Caco-2 (cell line): ENCODE measurements around the gene NTRK1. TPM values are rescaled to one million over a fixed set of nuclear protein-coding genes. Genes with fewer than 3 reads are reported as not detected.

Experiments used
- BruUV-seq: library from RNA; stranded (reverse); fragments of 400-500 nt; replicated peaks from 2 replicates; lab custom pipeline; 2021; lab: Mats Ljungman, UMichigan
- CTCF ChIA-PET: fragments of 300-600 bp; sonication (Branson Sonifier 250); formaldehyde crosslinking; loops from one replicate; lab custom pipeline; 2022; ENCODE audit warnings: antibody characterized with exemption; lab: Charles Lee
- POLR2A ChIA-PET: fragments of 300-600 bp; sonication (Branson Sonifier 250); formaldehyde crosslinking; loops from one replicate; lab custom pipeline; 2022; ENCODE audit warnings: antibody characterized with exemption; lab: Charles Lee
- DNase-seq, 2 experiments: peaks; one replicate each; pipeline versions ENCODE4 v3.0.0 to v3.0.0-alpha.2; 2020 to 2022
- H3K27me3 ChIP-seq: replicated peaks from 2 replicates; pipeline ENCODE4 v1.6.0; 2011; ENCODE audit warnings: low read length; ENCODE audit not compliant: control insufficient read depth, insufficient read depth
- H3K36me3 ChIP-seq: 2 replicates; pipeline ENCODE4 v1.5.1; 2011; ENCODE audit warnings: low read length; ENCODE audit not compliant: control insufficient read depth, insufficient read depth
- H3K4me1 ChIP-seq: fragments of 250-450 bp; sonication (Bioruptor Pico); 2 replicates; pipeline ENCODE4 v1.5.1; 2020; ENCODE audit warnings: mild to moderate bottlenecking
- H3K4me3 ChIP-seq: 2 replicates; pipeline ENCODE4 v1.5.1; 2011; ENCODE audit warnings: low read depth, mild to moderate bottlenecking, control low read depth, low read length
- H3K9me3 ChIP-seq: fragments of 250-450 bp; sonication (Bioruptor Pico); 2 replicates; pipeline ENCODE4 v1.5.1; 2020; ENCODE audit warnings: mild to moderate bottlenecking, moderate library complexity
- H3K27ac Mint-ChIP-seq: one replicate; pipeline ENCODE4 v1.8.0; 2022; ENCODE audit warnings: mixed read lengths; ENCODE audit not compliant: unreplicated experiment
- H3K27me3 Mint-ChIP-seq: one replicate; pipeline ENCODE4 v1.8.0; 2022; ENCODE audit warnings: mixed read lengths; ENCODE audit not compliant: insufficient read depth, unreplicated experiment
- H3K36me3 Mint-ChIP-seq: one replicate; pipeline ENCODE4 v1.8.0; 2022; ENCODE audit warnings: mild to moderate bottlenecking, mixed read lengths; ENCODE audit not compliant: insufficient read depth, unreplicated experiment
- H3K4me1 Mint-ChIP-seq: one replicate; pipeline ENCODE4 v1.8.0; 2022; ENCODE audit warnings: low read depth, mixed read lengths; ENCODE audit not compliant: unreplicated experiment
- H3K4me3 Mint-ChIP-seq: one replicate; pipeline ENCODE4 v1.8.0; 2022; ENCODE audit warnings: mild to moderate bottlenecking, moderate library complexity, mixed read lengths; ENCODE audit not compliant: unreplicated experiment
- H3K9me3 Mint-ChIP-seq: one replicate; pipeline ENCODE4 v1.8.0; 2022; ENCODE audit warnings: mixed read lengths; ENCODE audit not compliant: unreplicated experiment
- intact Hi-C: fragments of 100-400 bp; cut with micrococcal nuclease; formaldehyde crosslinking; loops from one replicate; pipeline ENCODE4 v1.10.0; 2022; ENCODE audit not compliant: unreplicated experiment
- total RNA-seq: library from RNA; stranded (reverse); gene quantifications from 2 replicates; pipeline ENCODE4 v1.2.3, GENCODE V29; 2022
- TF ChIP-seq, protein P1 (sequence below), 2 experiments: fragments of 200-600 bp in 1 of 2; IDR thresholded peaks; 1 replicate in 1 of 2; 2 replicates in 1 of 2; pipeline versions ENCODE4 v1.5.1 to v1.8.0; 2011 to 2022; ENCODE audit warnings: antibody characterized with exemption in 1 of 2, control low read depth in 1 of 2, inconsistent platforms in 1 of 2, low read depth in 1 of 2, low read length in 1 of 2, mild to moderate bottlenecking in 1 of 2, moderate library complexity in 1 of 2; ENCODE audit not compliant: insufficient read depth in 1 of 2, severe bottlenecking in 1 of 2, unreplicated experiment in 1 of 2

Gene NTRK1
- total RNA-seq, 1 experiment from 2014 or later, result not detected

- Mint-ChIP-seq H3K4me1 (peaks cover 21% of the 10 kb centered on the region), H3K27me3 (peaks cover 8% of the 10 kb centered on the region), H3K9me3 (no peaks in the 10 kb centered on the region), H3K27ac (no peak overlapping the region), H3K36me3 (no peaks in the 10 kb centered on the region), H3K4me3 (no peak overlapping the region)
- H3K27me3 ChIP-seq, result peaks cover 5% of the 10 kb centered on the region
- TF ChIP-seq, protein P1, sequence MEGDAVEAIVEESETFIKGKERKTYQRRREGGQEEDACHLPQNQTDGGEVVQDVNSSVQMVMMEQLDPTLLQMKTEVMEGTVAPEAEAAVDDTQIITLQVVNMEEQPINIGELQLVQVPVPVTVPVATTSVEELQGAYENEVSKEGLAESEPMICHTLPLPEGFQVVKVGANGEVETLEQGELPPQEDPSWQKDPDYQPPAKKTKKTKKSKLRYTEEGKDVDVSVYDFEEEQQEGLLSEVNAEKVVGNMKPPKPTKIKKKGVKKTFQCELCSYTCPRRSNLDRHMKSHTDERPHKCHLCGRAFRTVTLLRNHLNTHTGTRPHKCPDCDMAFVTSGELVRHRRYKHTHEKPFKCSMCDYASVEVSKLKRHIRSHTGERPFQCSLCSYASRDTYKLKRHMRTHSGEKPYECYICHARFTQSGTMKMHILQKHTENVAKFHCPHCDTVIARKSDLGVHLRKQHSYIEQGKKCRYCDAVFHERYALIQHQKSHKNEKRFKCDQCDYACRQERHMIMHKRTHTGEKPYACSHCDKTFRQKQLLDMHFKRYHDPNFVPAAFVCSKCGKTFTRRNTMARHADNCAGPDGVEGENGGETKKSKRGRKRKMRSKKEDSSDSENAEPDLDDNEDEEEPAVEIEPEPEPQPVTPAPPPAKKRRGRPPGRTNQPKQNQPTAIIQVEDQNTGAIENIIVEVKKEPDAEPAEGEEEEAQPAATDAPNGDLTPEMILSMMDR (IDR thresholded peaks at IDR 0.05; ENCODE audit: insufficient read depth in 1 of 2, low read depth in 1 of 2, low read length in 1 of 2, severe bottlenecking in 1 of 2, unreplicated experiment in 1 of 2), result no peak
- no peaks in the 10 kb centered on the region for H3K36me3 ChIP-seq
- H3K4me3 ChIP-seq, result no peak overlapping the region
- no peaks in the 10 kb centered on the region for H3K9me3 ChIP-seq
- POLR2A ChIA-PET, result no interaction called here
- no TSS peak for BruUV-seq
- peaks cover 33% of the 10 kb centered on the region for H3K4me1 ChIP-seq
- intact Hi-C loops, result no loop called here
- CTCF ChIA-PET, result interaction anchor here (1.6 to 1.9 kb wide), 2 partner anchors 50 to 174 kb away, joined by 4 to 5 read pairs; no protein-coding TSS in a partner anchor
- DNase-seq, result no peak
Observed at GRCh38 chr1:156863631-156864030, 3.0 kb downstream of the NTRK1 start.

DNA sequence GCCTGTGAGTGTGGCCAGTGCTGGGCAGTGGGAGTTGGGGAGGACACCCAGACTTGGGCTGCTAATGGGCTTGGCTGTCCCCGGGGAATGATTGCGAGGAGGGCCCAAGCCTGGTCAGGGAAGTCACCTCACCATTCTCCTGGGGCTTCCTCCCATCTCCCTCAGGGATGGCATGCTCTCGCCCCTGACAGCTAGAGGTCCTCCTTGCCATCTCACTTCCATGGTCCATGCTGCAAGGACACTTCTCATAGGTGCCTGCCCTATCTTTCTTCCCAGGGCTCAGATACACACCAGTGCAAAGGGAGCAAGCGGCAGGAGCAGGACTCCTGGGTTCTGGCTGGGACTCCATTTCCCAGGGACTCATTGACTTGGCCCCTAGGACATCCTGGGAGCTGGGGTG is 4.1 kb downstream of the NTRK1 start:
- CTCF ChIA-PET, result no interaction called here

DNA sequence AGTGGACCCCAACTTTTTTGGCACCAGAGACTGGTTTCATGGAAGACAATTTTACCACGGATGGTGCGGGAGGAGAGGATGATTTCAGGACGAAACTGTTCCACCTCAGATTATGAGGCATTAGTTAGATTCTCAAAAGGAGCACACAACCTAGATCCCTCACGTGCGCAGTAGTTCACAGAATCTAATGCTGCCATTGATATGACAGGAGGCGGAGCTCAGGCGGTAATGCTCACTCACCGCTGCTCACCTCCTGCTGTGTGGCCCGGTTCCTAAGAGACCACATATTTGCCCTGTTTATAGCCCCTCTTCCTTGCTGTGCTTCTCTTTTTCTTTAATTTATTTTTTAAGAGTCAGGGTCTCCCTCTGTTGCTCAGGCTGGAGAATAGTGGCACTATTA is 4.6 kb downstream of the NTRK1 start:
- TF ChIP-seq, protein P1 (IDR thresholded peaks at IDR 0.05; ENCODE audit: insufficient read depth in 1 of 2, low read depth in 1 of 2, low read length in 1 of 2, severe bottlenecking in 1 of 2, unreplicated experiment in 1 of 2), result no peak
- ChIA-PET CTCF (no interaction called here), POLR2A (no interaction called here)
- Histone ChIP-seq H3K4me1 (peaks cover 22% of the 10 kb centered on the region), H3K4me3 (no peak overlapping the region), H3K27me3 (peaks cover 3% of the 10 kb centered on the region), H3K9me3 (no peaks in the 10 kb centered on the region), H3K36me3 (no peaks in the 10 kb centered on the region)
- H3K27ac Mint-ChIP-seq, result no peak overlapping the region
- BruUV-seq, result no TSS peak
- peaks cover 15% of the 10 kb centered on the region for H3K4me1 Mint-ChIP-seq
- peaks cover 9% of the 10 kb centered on the region for H3K27me3 Mint-ChIP-seq
- no peak for DNase-seq
- intact Hi-C loops, result no loop called here
- H3K4me3 Mint-ChIP-seq, result no peak overlapping the region
- H3K36me3 Mint-ChIP-seq, result no peaks in the 10 kb centered on the region
- H3K9me3 Mint-ChIP-seq, result no peaks in the 10 kb centered on the region

More for the DNA sequence above, 4.1 kb downstream of the NTRK1 start:
- POLR2A ChIA-PET, result no interaction called here
- Histone ChIP-seq H3K36me3 (no peaks in the 10 kb centered on the region), H3K4me1 (peaks cover 27% of the 10 kb centered on the region), H3K27me3 (peaks cover 3% of the 10 kb centered on the region), H3K9me3 (no peaks in the 10 kb centered on the region), H3K4me3 (no peak overlapping the region)
- intact Hi-C loops, result no loop called here
- H3K4me1 Mint-ChIP-seq, result peaks cover 18% of the 10 kb centered on the region
- TF ChIP-seq, protein P1 (IDR thresholded peaks at IDR 0.05; ENCODE audit: insufficient read depth in 1 of 2, low read depth in 1 of 2, low read length in 1 of 2, severe bottlenecking in 1 of 2, unreplicated experiment in 1 of 2), result no peak
- H3K27me3 Mint-ChIP-seq, result peaks cover 10% of the 10 kb centered on the region
- DNase-seq, result no peak
- no TSS peak for BruUV-seq
- H3K4me3 Mint-ChIP-seq, result no peak overlapping the region
- H3K36me3 Mint-ChIP-seq, result no peaks in the 10 kb centered on the region
- no peaks in the 10 kb centered on the region for H3K9me3 Mint-ChIP-seq
- H3K27ac Mint-ChIP-seq, result no peak overlapping the region
